GM18858 (cell line): ENCODE results near the gene SCUBE1.

Experiments used
- ATAC-seq: cut with Tn5 transposase; IDR thresholded peaks from one replicate; pipeline ENCODE4 v1.9.1; 2021; ENCODE audit not compliant: unreplicated experiment

SCUBE1 gene

DNA sequence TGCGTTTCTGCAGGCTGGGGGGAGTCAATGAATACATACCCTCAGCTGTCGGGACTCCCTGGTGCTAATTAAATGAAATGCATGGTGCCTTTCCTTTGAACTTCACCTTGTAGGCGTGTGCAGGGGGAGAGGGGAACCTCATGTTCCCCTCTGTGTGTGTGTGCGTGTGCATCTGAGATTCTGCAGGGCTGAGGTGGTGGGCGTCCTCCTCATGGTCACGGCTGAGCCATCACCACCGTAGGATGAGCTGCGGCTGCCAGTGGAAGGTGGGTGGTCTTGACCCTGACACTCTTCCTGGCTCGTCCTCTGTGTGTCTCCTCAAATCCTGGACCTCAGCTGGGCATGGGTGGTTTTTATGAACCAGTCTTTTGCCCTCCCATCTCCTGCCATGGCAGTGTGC is 103.2 kb downstream of the SCUBE1 start:
- ATAC-seq: no peak

DNA sequence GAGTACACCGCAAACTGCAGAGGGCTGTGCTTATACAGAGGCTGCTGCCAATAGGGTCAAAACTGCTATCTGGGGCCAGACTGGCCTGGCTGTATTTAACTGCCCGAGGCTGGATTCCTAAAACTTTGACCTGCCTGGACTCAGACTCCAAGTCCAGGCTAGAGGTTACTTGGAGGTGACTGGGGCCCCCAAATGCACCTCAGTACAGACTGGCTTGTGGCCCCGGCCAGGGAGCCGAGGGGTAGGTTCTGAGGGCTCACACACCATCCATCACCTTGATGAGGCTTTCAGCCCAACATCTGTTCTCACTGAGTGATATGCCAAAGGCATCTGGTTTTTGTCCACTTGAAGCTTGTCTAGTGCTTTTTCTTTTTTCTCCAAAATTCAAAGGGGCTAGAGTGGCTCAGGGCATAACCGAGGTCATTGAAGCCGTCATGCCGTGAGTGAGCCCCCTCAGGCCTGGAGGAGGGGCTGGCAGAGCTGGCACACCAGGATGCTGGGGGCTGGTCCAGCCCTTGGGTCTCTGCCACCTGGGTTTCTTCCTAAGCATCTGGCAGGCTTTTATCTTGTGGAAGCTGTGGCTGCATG is 103.9 kb downstream of the SCUBE1 start:
- ATAC-seq: no peak

DNA sequence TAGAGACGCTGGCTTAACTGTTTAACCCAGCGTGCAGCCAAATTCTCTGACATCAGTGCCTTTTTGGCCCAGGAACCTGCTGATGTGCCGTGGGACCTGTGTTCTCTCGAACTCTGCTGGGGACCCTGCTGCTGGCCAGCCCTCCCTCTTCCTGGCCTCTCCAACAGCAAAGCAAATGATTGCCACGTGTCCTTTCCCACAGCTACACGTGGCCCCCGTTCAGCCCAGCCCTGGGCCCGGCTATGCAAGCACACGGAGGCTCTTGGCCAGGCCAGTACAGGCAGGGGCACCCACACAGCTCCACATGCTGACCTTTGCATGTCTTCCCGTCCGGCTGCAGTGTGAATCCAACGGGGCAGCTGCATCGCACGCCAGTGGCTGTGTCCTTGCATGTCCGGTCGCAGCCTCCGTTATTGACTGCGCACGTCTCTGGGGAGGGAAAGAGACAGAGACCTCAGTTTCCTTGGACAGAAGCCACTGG is 104.6 kb downstream of the SCUBE1 start:
- ATAC-seq: no peak

- ATAC-seq: no peak
Observed at GRCh38 chr22:43237280-43237679, 105.9 kb downstream of the SCUBE1 start.

DNA sequence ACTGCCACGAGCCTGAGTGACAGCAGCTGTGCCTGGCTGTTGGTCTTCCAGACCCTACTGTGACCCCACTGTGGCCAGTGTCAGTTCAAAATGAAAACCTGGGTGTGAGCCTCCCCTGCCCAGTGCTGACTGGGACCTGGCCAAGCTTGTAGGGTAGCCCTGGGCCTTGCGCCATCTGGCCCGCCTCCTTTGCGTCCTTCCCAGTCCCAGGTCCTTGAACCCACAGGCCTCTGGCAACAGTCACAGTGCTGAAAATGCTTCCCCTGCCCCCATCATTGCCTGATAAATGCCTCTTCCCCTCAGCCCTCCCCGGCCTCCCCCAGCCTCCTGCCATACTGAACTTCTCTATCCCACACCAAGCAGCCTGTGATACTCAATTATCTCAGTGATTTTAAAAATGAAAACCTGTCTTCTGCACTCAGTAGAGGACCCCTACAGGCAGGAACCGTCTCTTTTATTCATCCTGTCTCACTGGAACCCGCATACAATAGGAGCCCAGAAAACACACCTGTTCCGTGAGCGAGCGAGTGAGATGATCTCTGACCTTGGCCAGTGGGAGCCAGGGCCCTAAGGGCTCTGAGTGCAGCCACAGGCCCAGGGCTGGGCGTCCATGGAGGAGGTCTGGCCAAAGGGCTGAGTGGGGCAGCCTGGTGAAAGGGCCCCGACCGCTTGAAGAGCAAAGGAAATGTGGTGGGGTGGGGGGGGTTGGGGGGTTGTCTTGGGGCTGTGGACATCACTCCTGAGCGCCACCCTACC is 106.6 kb downstream of the SCUBE1 start:
- ATAC-seq: no peak

- no peak for ATAC-seq
Observed at GRCh38 chr22:43235445-43236409, 107.4 kb downstream of the SCUBE1 start.

DNA sequence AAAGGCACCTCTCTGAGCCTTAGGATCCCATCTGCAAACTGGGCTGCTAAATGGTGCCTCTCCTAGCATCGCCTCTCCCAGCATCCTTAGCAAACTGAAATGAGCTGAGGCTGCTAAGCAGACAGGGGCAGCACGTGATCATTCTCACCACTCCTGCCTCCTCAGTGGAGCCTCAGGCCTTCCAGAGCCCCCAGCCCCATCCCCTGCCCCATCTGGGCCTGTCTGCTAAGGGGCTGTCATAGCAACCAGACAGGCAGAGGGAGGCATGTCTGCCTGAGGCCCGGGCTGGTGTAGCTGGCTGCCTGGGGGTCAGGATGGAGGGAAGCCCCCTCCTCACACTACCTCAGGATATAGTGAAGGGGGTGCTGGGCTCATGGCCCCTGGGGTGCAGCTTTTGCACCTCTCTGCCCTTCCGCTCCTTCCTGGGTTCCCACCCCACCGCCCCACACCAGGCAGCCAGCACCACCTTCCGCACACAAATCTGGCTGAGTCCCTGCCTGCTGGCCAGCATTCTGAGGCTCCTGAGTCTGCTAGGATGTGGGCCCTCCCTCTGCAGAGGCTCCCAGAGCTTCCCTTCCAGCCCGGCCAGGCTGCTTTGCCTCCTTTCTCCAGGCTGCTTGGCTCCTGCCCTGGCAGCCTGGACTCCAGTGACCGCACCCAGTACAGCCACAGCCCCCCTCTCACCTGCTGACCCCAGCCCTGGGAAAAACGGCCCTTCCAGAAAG is 108.7 kb downstream of the SCUBE1 start:
- no peak for ATAC-seq

- no peak for ATAC-seq
Observed at GRCh38 chr22:43233529-43233928, 109.6 kb downstream of the SCUBE1 start.

- no peak for ATAC-seq
Observed at GRCh38 chr22:43232445-43232844, 110.7 kb downstream of the SCUBE1 start.

DNA sequence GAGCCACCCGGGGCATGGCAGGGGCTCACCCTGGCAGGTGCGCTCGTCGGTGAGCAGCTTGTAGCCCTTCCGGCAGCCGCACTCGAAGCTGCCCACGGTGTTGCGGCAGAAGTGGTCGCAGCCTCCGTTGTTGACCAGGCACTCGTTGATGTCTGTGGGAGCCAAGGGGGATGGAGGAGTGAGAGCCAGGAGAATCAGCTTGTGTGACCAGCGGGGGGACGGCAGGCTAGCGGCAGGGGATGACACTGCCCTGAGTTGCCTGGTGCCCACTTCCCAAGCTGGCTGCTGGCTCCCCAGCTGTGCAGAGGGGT is 111.5 kb downstream of the SCUBE1 start:
- no peak for ATAC-seq

GRCh38 chr22:43230971-43231723 is 112.0 kb downstream of the SCUBE1 start:
- no peak for ATAC-seq

- ATAC-seq: no peak
Observed at GRCh38 chr22:43230571-43230970, 112.6 kb downstream of the SCUBE1 start.

DNA sequence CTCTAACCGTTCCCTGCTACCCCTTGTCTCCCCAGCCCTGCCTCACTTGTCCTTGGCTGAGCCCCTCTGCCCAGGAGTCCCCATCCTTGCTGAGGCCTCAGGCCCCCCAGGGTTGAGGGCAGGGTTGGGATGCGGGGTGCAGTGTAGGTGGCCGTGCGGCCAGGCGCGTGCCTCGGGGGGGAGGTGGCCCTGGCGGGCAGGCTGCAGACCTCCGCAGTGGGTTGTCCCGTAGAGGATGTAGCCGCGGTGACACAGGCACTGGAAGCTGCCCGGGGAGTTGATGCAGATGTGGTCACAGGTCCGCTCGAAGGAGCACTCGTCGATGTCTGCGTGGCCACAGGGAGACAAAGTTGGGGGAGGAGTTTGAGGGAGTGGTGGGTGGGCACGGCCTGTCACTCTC is 114.3 kb downstream of the SCUBE1 start:
- ATAC-seq: no peak

DNA sequence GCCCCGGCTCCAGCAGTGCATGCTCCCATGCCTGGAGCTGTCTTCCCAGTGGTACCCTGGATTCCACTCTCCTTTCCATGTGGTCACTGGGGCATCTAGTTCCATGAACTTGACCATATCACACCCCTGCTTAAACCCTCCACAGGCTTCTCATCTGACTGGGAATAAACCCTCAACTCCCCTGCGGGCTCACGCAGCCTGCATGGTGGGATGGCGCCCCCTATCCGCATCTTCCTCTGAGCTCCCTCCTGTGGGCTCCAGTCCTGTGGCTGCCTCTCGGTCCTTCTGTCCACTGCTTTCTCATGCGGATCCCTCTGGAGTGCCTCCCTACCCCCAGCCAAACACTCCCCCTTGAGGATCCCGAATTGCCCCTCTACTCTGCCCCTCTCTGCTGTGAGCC is 114.8 kb downstream of the SCUBE1 start:
- no peak for ATAC-seq

DNA sequence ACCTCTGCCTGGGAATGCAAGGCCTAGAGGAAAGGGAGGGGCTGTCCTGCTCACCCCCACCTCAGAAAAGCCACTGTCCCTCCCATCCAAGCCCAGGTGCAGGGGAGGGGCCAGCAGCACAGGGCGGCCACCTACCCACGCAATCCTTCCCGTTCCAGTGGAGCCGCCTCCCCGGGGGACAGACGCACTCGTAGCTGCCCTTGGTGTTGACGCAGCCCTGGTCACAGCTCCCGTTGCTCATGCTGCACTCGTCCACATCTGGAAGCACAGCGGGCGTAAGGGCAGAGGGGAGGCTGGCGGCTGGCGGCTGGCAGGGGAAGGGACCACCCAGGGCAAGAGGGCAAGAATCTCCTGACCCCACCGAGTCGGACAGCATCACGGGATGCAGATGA is 115.9 kb downstream of the SCUBE1 start:
- ATAC-seq: no peak

GRCh38 chr22:43226377-43227238 is 116.6 kb downstream of the SCUBE1 start:
- no peak for ATAC-seq

- no peak for ATAC-seq
Observed at GRCh38 chr22:43225609-43226008, 117.6 kb downstream of the SCUBE1 start.

GRCh38 chr22:43222987-43223386 is 120.2 kb downstream of the SCUBE1 start:
- ATAC-seq: no peak

GRCh38 chr22:43222262-43222661 is 120.9 kb downstream of the SCUBE1 start:
- no peak for ATAC-seq
